Endothelial cell of umbilical vein (primary cell): ENCODE data around the gene SEMA4A. TPM values are rescaled to one million over a fixed set of nuclear protein-coding genes. Genes with fewer than 3 reads are reported as not detected.
A peak's percentile ranks its signal among the peaks of the same experiment; 100 is the strongest.

Experiments used
- BruUV-seq: library from RNA; stranded (reverse); fragments of 400-500 nt; replicated peaks from 2 replicates; lab custom pipeline; 2021; lab: Mats Ljungman, UMichigan
- CTCF ChIA-PET: fragments of 300-600, 350-600 bp; sonication (Branson Sonifier 250); formaldehyde crosslinking; loops from one replicate; lab custom pipeline; 2021; ENCODE audit warnings: antibody characterized with exemption, inconsistent platforms; lab: Charles Lee
- POLR2A ChIA-PET: fragments of 300-600, 350-600 bp; sonication (Branson Sonifier 250); formaldehyde crosslinking; loops from one replicate; lab custom pipeline; 2021; ENCODE audit warnings: antibody characterized with exemption, inconsistent platforms; lab: Charles Lee
- DNase-seq: peaks from one replicate; pipeline ENCODE4 v3.0.0-alpha.2; 2011; ENCODE audit warnings: low read depth, low spot score
- FAIRE-seq: peaks from 2 replicates; lab custom pipeline; 2011; peaks lifted over from hg19 to GRCh38; lab: Jason Lieb, UNC
- H2AFZ ChIP-seq: 2 replicates; pipeline ENCODE4 v1.6.0; 2012; ENCODE audit warnings: low read depth, low read length, control low read depth, inconsistent platforms
- H3K27ac ChIP-seq: 2 replicates; pipeline ENCODE4 v1.5.1; 2011; ENCODE audit warnings: low read depth, mild to moderate bottlenecking, control low read depth, low read length, moderate library complexity; ENCODE audit not compliant: insufficient read depth
- H3K27me3 ChIP-seq, 2 experiments: 2 replicates each; pipeline versions ENCODE4 v1.6.0 to v1.6.1; 2011; ENCODE audit warnings: low read length in 2 of 2, mixed read lengths in 1 of 2; ENCODE audit not compliant: control insufficient read depth in 2 of 2, insufficient read depth in 2 of 2
- H3K36me3 ChIP-seq, 2 experiments: 2 replicates in 1 of 2; 3 replicates in 1 of 2; pipeline ENCODE4 v1.5.1; 2011; ENCODE audit warnings: low read length in 2 of 2, mild to moderate bottlenecking in 1 of 2, moderate library complexity in 1 of 2; ENCODE audit not compliant: control insufficient read depth in 2 of 2, insufficient read depth in 2 of 2; ENCODE audit errors: extremely low read depth in 1 of 2
- H3K4me1 ChIP-seq: 3 replicates; pipeline ENCODE4 v1.5.1; 2011; ENCODE audit warnings: mild to moderate bottlenecking, low read length; ENCODE audit not compliant: control insufficient read depth, insufficient read depth; ENCODE audit errors: extremely low read depth
- H3K4me2 ChIP-seq: 2 replicates; pipeline ENCODE4 v1.6.1; 2011; ENCODE audit warnings: low read length, control low read depth, mixed read lengths; ENCODE audit not compliant: insufficient read depth
- H3K4me3 ChIP-seq, 3 experiments: fragments of 200-600 bp in 1 of 3; sonication (generic), shearing (Covaris generic) in 1 of 3; replicated peaks in 1 of 3; 2 replicates each; pipeline ENCODE4 v1.5.1; 2011 to 2016; ENCODE audit warnings: control low read depth in 3 of 3, low read length in 3 of 3, mild to moderate bottlenecking in 2 of 3, inconsistent platforms in 1 of 3, low read depth in 1 of 3, moderate library complexity in 1 of 3; ENCODE audit not compliant: insufficient read depth in 1 of 3
- H3K79me2 ChIP-seq: 2 replicates; pipeline ENCODE4 v1.6.0; 2012; ENCODE audit warnings: low read length, inconsistent platforms; ENCODE audit not compliant: control insufficient read depth, insufficient read depth
- H3K9ac ChIP-seq: replicated peaks from 2 replicates; pipeline ENCODE3; 2011; ENCODE audit warnings: low read length, control low read depth; ENCODE audit not compliant: insufficient read depth; ENCODE audit errors: extremely low read depth
- H3K9me1 ChIP-seq: replicated peaks from 3 replicates; pipeline ENCODE4 v1.6.0; 2011; ENCODE audit warnings: mild to moderate bottlenecking, low read length; ENCODE audit not compliant: control insufficient read depth, insufficient read depth; ENCODE audit errors: extremely low read depth
- H3K9me3 ChIP-seq: replicated peaks from 2 replicates; pipeline ENCODE4 v1.5.1; 2012; ENCODE audit warnings: low read length, inconsistent platforms; ENCODE audit not compliant: control insufficient read depth, insufficient read depth
- H4K20me1 ChIP-seq: replicated peaks from 2 replicates; pipeline ENCODE3; 2011; ENCODE audit warnings: mild to moderate bottlenecking, low read length; ENCODE audit not compliant: control insufficient read depth, insufficient read depth; ENCODE audit errors: extremely low read depth
- EZH2 ChIP-seq: IDR thresholded peaks from 2 replicates; pipeline ENCODE4 v1.6.1; 2012; ENCODE audit warnings: borderline replicate concordance, low read depth, mild to moderate bottlenecking, moderate library complexity, low read length, inconsistent platforms; ENCODE audit not compliant: severe bottlenecking
- FOS ChIP-seq: IDR thresholded peaks from 2 replicates; pipeline ENCODE4 v1.6.1; 2011; ENCODE audit warnings: mild to moderate bottlenecking, low read length, moderate library complexity, borderline replicate concordance; ENCODE audit not compliant: insufficient read depth
- GATA2 ChIP-seq: IDR thresholded peaks from 2 replicates; pipeline ENCODE4 v1.7.0; 2011; ENCODE audit warnings: low read depth, mild to moderate bottlenecking, moderate library complexity, mixed read lengths, low read length; ENCODE audit not compliant: insufficient read length, insufficient read depth
- JUN ChIP-seq: IDR thresholded peaks from 2 replicates; pipeline ENCODE4 v1.6.1; 2011; ENCODE audit warnings: borderline replicate concordance, low read depth; ENCODE audit not compliant: insufficient read length, insufficient read depth
- MYC ChIP-seq: IDR thresholded peaks from one replicate; pipeline ENCODE4 v1.6.1; 2011; ENCODE audit warnings: mild to moderate bottlenecking, low read depth, low read length
- POLR2A ChIP-seq: IDR thresholded peaks from 2 replicates; pipeline ENCODE4 v1.6.1; 2012; ENCODE audit warnings: low read depth, mild to moderate bottlenecking, control low read depth, low read length
- POLR2AphosphoS5 ChIP-seq: IDR thresholded peaks from 2 replicates; pipeline ENCODE4 v1.6.1; 2012; ENCODE audit warnings: low read depth, mild to moderate bottlenecking, control low read depth, low read length, moderate library complexity; ENCODE audit not compliant: insufficient read depth
- dilution Hi-C: fragments of 300-500 bp; cut with MboI; formaldehyde crosslinking; loops from one replicate; pipeline ENCODE4 v1.15.0; 2019; ENCODE audit warnings: low sequenced_read_pairs; ENCODE audit not compliant: extremely low pct_ligation_motif_present
- intact Hi-C: fragments of 100-400 bp; cut with micrococcal nuclease; formaldehyde crosslinking; loops from one replicate; pipeline ENCODE4 v1.10.0; 2022
- polyA plus RNA-seq, 4 experiments: library from polyadenylated mRNA; depleted of rRNA in 3 of 4; stranded (reverse) in 3 of 4; unstranded in 1 of 4; fragments of >200 nt; gene quantifications; 2 replicates each; pipeline versions ENCODE4 v1.2.1 to v1.2.3, GENCODE V29; 2011 to 2012; ENCODE audit warnings: missing spikeins in 1 of 4
- total RNA-seq: library from RNA; stranded (reverse); gene quantifications from 2 replicates; pipeline ENCODE4 v1.2.3, GENCODE V29; 2021
- TF ChIP-seq, protein P1 (sequence below): IDR thresholded peaks from 2 replicates; pipeline ENCODE4 v1.6.1; 2011; ENCODE audit not compliant: insufficient read depth, insufficient read length
- TF ChIP-seq, protein P2 (sequence below), 2 donors: IDR thresholded peaks; 1 replicate in 1 of 2; 2 replicates in 1 of 2; pipeline ENCODE4 v1.5.1; 2011; ENCODE audit warnings: low read length in 2 of 2, mild to moderate bottlenecking in 2 of 2, moderate library complexity in 2 of 2, control low read depth in 1 of 2, inconsistent platforms in 1 of 2, low read depth in 1 of 2; ENCODE audit not compliant: insufficient read depth in 1 of 2; ENCODE audit errors: extremely low read depth in 1 of 2

Gene SEMA4A
- total and polyA plus RNA-seq, 2 donors (not counting 3 experiments of a cell fraction or from before 2014, with no cell fraction given): 1.5 to 1.6 TPM

DNA sequence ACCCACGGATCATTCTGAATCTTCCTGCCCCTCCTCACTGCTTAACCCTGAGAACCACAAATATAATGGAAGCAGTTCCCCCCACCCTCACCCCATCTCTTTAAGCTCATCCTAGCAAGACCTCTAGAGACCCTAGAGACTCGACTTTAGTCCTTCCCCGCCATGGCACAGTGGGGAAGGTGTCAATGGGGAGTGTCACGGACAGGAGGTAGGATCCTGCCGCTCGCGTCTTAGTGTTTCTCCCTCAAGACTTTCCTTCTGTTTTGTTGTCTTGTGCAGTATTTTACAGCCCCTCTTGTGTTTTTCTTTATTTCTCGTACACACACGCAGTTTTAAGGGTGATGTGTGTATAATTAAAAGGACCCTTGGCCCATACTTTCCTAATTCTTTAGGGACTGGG is 58.7 kb downstream of the SEMA4A start:
- Histone ChIP-seq H3K9me1 (no peaks in the 10 kb centered on the region), H3K4me2 (peak overlapping the region; percentile 89), H3K9me3 (no peaks in the 10 kb centered on the region), H3K79me2 (peaks cover 6% of the 10 kb centered on the region), H3K27me3 (no peaks in the 10 kb centered on the region), H2AFZ (peak overlapping the region; percentile 1), H3K36me3 (peaks cover 0 to 15% of the 10 kb centered on the region in 2 experiments), H4K20me1 (no peaks in the 10 kb centered on the region), H3K4me1 (peaks cover 6% of the 10 kb centered on the region), H3K4me3 (peak overlapping the region in 1 of 3 experiments; percentile 79), H3K9ac (peak overlapping the region; percentile 99), H3K27ac (peak overlapping the region; percentile 97)
- BruUV-seq: no TSS peak
- POLR2A ChIA-PET: interaction anchor here (1.0 to 1.6 kb wide), 3 partner anchors 11 to 65 kb away, joined by 3 to 10 read pairs (median 3); no protein-coding TSS in a partner anchor
- no peak for FAIRE-seq
- no peak for DNase-seq
- intact Hi-C loops: loop anchor here (5.0 kb wide), 1 partner anchor 110 kb away; no protein-coding TSS in a partner anchor
- TF ChIP-seq GATA2: no peak
- TF ChIP-seq, protein P1, sequence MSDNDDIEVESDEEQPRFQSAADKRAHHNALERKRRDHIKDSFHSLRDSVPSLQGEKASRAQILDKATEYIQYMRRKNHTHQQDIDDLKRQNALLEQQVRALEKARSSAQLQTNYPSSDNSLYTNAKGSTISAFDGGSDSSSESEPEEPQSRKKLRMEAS: no peak
- no peak for TF ChIP-seq MYC
- TF ChIP-seq JUN: no peak
- TF ChIP-seq POLR2A: no peak
- TF ChIP-seq FOS: no peak
- no peak for TF ChIP-seq EZH2
- TF ChIP-seq, protein P2, sequence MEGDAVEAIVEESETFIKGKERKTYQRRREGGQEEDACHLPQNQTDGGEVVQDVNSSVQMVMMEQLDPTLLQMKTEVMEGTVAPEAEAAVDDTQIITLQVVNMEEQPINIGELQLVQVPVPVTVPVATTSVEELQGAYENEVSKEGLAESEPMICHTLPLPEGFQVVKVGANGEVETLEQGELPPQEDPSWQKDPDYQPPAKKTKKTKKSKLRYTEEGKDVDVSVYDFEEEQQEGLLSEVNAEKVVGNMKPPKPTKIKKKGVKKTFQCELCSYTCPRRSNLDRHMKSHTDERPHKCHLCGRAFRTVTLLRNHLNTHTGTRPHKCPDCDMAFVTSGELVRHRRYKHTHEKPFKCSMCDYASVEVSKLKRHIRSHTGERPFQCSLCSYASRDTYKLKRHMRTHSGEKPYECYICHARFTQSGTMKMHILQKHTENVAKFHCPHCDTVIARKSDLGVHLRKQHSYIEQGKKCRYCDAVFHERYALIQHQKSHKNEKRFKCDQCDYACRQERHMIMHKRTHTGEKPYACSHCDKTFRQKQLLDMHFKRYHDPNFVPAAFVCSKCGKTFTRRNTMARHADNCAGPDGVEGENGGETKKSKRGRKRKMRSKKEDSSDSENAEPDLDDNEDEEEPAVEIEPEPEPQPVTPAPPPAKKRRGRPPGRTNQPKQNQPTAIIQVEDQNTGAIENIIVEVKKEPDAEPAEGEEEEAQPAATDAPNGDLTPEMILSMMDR (IDR thresholded peaks at IDR 0.05; ENCODE audit: extremely low read depth in 1 of 2, insufficient read depth in 1 of 2, low read depth in 1 of 2, low read length in 2 of 2): no peak
- TF ChIP-seq POLR2AphosphoS5: no peak
- dilution Hi-C loops: no loop called here
- CTCF ChIA-PET: interaction anchor here (1.0 to 4.6 kb wide), 9 partner anchors 11 to 108 kb away, joined by 3 to 43 read pairs (median 4); partner anchors contain the start of genes SLC25A44 and SMG5
